ENCODE data around the gene GIPC3.
"Not testable (repeated sequence)": the region's sequence is repeated elsewhere in the genome, so short reads cannot be mapped to it uniquely, and the experiment has no call there.

The GIPC3 gene

GRCh38 chr19:3578390-3578789 lies 6.9 kb upstream of the GIPC3 start:
- DNase-seq, result no peak

DNA sequence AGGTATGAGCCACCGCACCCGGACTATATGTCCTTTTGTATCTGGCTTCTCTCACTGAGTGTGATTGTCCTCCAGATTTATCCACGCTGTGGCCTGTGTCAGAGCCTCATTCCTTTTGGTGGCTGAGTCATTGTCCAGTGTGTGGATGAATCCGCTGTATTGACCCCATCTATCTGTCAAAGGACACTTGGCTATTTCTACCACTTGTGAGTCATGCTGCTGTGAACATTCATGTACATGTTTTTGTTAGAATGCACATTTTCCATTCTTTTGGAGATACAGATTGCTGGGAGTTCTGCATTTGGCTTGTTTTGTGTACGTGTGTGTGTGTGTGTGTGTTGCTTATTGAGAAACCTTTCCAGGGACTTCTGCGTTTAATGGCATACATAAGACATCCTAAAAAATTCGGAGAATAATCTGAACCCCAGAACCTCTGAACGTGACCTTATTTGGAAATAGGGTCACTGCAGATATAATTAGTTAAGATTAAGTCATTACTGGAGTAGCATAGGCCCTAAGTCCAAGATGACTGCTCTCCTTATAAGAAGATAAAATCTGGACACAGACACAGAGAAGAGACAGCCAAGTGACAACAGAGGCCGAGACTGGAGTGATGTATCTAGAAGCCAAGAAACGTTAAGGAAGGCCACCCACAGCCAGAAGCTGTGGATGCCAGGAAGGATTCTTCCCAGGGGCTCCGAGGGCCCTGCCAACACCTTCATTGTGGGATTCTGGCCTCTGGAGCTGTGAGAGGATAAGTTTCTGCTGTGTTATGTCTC lies 4.9 kb upstream of the GIPC3 start:
- DNase-seq, result no peak

GRCh38 chr19:3581792-3582191 lies 3.5 kb upstream of the GIPC3 start:
- not testable (repeated sequence) for DNase-seq

DNA sequence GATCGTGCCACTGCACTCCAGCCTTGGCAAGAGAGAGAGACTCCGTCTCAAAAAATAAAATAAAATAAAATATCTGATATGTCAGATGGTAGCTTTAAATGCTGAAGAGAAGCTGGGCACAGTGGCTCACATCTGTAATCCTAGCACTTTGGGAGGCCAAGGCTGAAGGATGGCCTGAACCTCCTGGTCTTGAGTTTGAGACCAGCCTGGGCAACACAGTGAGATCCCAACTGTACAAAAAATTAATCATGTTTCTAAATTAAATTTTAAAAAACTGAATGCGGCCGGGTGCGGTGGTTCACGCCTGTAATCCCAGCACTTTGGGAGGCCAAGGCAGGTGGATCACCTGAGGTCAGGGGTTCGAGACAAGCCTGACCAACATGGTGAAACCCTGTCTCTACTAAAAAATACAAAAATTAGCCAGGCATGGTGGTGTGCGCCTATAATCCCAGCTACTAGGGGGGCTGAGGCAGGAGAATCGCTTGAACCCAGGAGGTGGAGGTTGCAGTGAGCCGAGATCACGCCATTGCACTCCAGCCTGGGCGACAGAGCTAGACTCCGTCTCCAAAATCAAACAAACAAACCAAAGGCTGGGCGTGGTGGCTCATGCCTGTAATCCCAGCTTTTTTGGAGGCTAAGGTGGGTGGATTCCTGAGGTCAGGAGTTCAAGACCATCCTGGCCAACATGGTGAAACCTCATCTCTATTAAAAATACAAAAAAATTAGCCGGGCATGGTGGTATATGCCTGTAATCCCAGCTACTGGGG lies 1.1 kb upstream of the GIPC3 start:
- not testable (repeated sequence) for DNase-seq

- peak; percentile 33 for DNase-seq
Measured at GRCh38 chr19:3586127-3586626, 899 bp downstream of the GIPC3 start.

- no peak for DNase-seq
Measured at GRCh38 chr19:3586707-3587346, 1.5 kb downstream of the GIPC3 start.

DNA sequence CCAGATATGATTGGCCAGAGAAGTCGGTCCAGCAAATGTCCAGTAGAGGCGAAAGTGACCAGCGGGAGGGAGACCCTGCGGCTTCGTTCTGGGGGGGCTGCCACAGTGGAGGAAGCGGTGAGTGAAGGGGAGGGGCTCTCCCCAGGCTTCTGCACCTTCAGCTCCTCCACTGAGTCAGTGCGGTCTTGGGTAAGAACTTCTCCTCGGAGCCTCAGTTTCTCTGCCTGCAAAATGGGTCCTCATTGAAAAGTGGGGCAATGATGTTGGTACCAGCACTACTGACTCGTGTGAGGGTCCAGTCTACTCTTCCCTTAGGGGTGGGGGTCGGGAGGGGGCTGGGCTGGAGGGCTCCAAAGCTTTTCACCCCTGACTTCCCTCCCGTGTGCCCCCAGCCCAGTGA lies 4.2 kb downstream of the GIPC3 start:
- DNase-seq, result no peak

GRCh38 chr19:3589949-3590348 lies 4.7 kb downstream of the GIPC3 start:
- DNase-seq, result no peak

- no peak for DNase-seq
Measured at GRCh38 chr19:3590991-3591659, 5.8 kb downstream of the GIPC3 start.

- DNase-seq, result no peak
Measured at GRCh38 chr19:3591876-3592613, 6.8 kb downstream of the GIPC3 start.

- DNase-seq, result no peak
Measured at GRCh38 chr19:3593156-3593555, 7.9 kb downstream of the GIPC3 start.

- DNase-seq, result no peak
Measured at GRCh38 chr19:3595521-3596061, 10.3 kb downstream of the GIPC3 start.

DNA sequence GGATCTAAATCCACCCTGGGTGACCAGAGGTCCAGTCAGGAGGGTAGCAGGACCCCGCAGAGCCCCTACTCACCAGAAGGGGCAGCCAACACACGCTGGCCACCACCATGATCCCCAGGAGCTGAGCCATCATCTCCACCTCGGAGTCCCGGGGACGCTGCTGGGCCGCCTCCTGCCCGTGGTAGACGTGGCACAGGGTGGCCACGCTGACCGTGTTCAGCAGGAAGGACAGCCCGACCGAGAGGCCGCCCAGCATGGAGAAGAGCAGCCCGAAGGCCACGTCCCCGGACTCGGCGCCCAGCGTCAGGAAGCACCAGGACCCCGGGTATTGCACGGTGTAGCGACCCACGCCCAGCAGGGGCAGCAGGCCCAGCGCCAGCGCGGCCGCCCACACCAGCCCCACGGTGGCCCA lies 14.5 kb downstream of the GIPC3 start:
- no peak for DNase-seq

- no peak for DNase-seq
Measured at GRCh38 chr19:3601021-3601420, 15.7 kb downstream of the GIPC3 start.

DNA sequence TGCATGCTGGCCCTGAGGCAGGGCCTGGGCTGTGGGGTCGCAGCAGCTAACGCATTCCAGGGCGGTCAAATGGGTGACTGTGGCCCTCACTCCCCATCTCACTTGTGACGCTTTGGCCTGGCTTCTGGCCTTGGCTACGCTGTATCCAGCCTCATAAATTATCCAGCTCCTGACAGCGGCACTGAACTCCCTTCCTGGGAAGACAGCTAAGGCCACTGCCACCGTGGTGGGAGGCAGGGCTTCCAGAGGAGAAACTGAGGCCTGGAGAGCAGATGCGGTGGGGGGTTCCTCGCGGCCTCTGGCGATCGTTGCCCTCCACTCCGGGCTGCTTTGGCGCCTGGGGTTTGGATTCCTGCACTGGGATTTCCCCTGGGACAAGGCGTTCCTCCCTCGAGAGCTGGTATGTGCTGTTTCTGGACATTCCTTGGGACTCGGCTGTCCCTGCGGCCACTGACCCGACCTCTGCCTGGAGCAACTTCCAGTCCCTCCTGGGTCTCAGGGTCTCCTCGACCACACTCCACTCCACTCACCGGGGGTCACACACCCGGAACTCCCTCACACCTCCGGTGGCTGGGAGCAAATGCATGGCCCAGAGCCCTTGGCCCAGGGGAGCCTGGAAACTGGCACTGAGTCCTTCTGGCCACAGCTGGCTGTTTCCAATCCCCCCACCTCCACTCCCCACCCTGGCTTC lies 18.0 kb downstream of the GIPC3 start:
- DNase-seq, result no peak

- DNase-seq, result no peak
Measured at GRCh38 chr19:3604227-3604986, 19.1 kb downstream of the GIPC3 start.

DNA sequence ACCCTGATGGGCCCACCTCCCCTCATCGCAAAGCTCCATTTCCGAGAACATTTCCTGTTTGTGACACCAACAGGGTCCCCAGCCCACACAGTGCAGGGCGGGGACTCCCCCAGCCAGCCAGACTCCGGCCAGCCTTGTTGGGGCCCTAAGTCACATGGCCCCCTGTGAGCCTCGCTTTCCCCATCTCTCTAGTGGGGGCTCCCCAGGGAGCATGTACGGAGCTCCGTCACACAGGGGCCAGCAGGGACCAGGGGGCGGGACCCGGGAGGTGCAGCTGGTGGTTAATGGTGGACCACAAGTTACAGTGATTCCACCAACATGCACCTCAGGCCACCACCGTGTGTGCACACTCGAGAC lies 19.7 kb downstream of the GIPC3 start:
- no peak for DNase-seq

- DNase-seq, result no peak
Measured at GRCh38 chr19:3605361-3605760, 20.1 kb downstream of the GIPC3 start.

GRCh38 chr19:3605770-3606169 lies 20.5 kb downstream of the GIPC3 start:
- no peak for DNase-seq

- peak; percentile 75 for DNase-seq
Measured at GRCh38 chr19:3606174-3606689, 21.0 kb downstream of the GIPC3 start.
